Measurements from ENCODE around the gene ZNF660. TPM values are rescaled to one million over a fixed set of nuclear protein-coding genes. Genes with fewer than 3 reads are reported as not detected.
"Not testable (repeated sequence)": the region's sequence is repeated elsewhere in the genome, so short reads cannot be mapped to it uniquely, and the experiment has no call there.

The ZNF660 gene
- total RNA-seq, 2 experiments from 2014 or later = 1.0 to 1.2 TPM

- DNase-seq (no peak), ATAC-seq (no peak)
- no peak overlapping the region for H3K4me3 Mint-ChIP-seq
- no peak overlapping the region for H3K27ac Mint-ChIP-seq
- H3K4me1 Mint-ChIP-seq (ENCODE audit: low read depth) = no peaks in the 10 kb centered on the region
- peaks cover 37% of the 10 kb centered on the region for H3K36me3 Mint-ChIP-seq (ENCODE audit: low read depth)
- CTCF ChIA-PET = no interaction called here
- POLR2A ChIA-PET = no interaction called here
- intact Hi-C loops (cut with micrococcal nuclease) = no loop called here
- H3K9me3 Mint-ChIP-seq = peaks cover 26% of the 10 kb centered on the region
- H3K27me3 Mint-ChIP-seq = peaks cover under 1% of the 10 kb centered on the region
- TF ChIP-seq CTCF (IDR thresholded peaks at IDR 0.05) = no peak
These were observed 8.2 kb upstream of the ZNF660 start for GRCh38 chr3:44576613-44577012.

- DNase-seq; intact Hi-C loops (cut with micrococcal nuclease); H3K27me3 Mint-ChIP-seq; H3K4me1 Mint-ChIP-seq (ENCODE audit: low read depth); H3K4me3 Mint-ChIP-seq; H3K27ac Mint-ChIP-seq; ATAC-seq: not testable (repeated sequence)
- peaks cover 29% of the 10 kb centered on the region for H3K36me3 Mint-ChIP-seq (ENCODE audit: low read depth)
- ChIA-PET CTCF (interaction anchor here (0.8 kb wide), 1 partner anchor 45 kb away, joined by 3 read pairs; no protein-coding TSS in a partner anchor), POLR2A (interaction anchor here (0.6 kb wide), 1 partner anchor 121 kb away, joined by 3 read pairs; no protein-coding TSS in a partner anchor)
- peaks cover 19% of the 10 kb centered on the region for H3K9me3 Mint-ChIP-seq
These were observed 7.3 kb upstream of the ZNF660 start for GRCh38 chr3:44577354-44577952.

- CTCF ChIA-PET = interaction anchor here (0.8 kb wide), 1 partner anchor 46 kb away, joined by 3 read pairs; no protein-coding TSS in a partner anchor
- H3K4me3 Mint-ChIP-seq; H3K4me1 Mint-ChIP-seq (ENCODE audit: low read depth); POLR2A ChIA-PET; H3K27me3 Mint-ChIP-seq; intact Hi-C loops (cut with micrococcal nuclease); ATAC-seq; H3K27ac Mint-ChIP-seq; DNase-seq: not testable (repeated sequence)
- Mint-ChIP-seq H3K9me3 (peaks cover 14% of the 10 kb centered on the region), H3K36me3 (ENCODE audit: low read depth) (peaks cover 23% of the 10 kb centered on the region)
These were observed 6.4 kb upstream of the ZNF660 start for GRCh38 chr3:44578316-44578715.

- ATAC-seq; H3K27me3 Mint-ChIP-seq; intact Hi-C loops (cut with micrococcal nuclease); H3K4me1 Mint-ChIP-seq (ENCODE audit: low read depth); DNase-seq; POLR2A ChIA-PET; H3K27ac Mint-ChIP-seq; H3K4me3 Mint-ChIP-seq; CTCF ChIA-PET: not testable (repeated sequence)
- peaks cover 23% of the 10 kb centered on the region for H3K36me3 Mint-ChIP-seq (ENCODE audit: low read depth)
- H3K9me3 Mint-ChIP-seq = peaks cover 17% of the 10 kb centered on the region
These were observed 5.7 kb upstream of the ZNF660 start for GRCh38 chr3:44578924-44579515.

GRCh38 chr3:44579749-44580148, 5.0 kb upstream of the ZNF660 start:
- H3K27ac Mint-ChIP-seq; intact Hi-C loops (cut with micrococcal nuclease); H3K4me3 Mint-ChIP-seq; POLR2A ChIA-PET; H3K4me1 Mint-ChIP-seq (ENCODE audit: low read depth); CTCF ChIA-PET; ATAC-seq; DNase-seq: not testable (repeated sequence)
- Mint-ChIP-seq H3K27me3 (peaks cover 11% of the 10 kb centered on the region), H3K36me3 (ENCODE audit: low read depth) (peaks cover 23% of the 10 kb centered on the region), H3K9me3 (peaks cover 17% of the 10 kb centered on the region)

- Mint-ChIP-seq H3K27me3 (peaks cover 11% of the 10 kb centered on the region), H3K36me3 (ENCODE audit: low read depth) (peaks cover 23% of the 10 kb centered on the region), H3K9me3 (peaks cover 16% of the 10 kb centered on the region)
- intact Hi-C loops (cut with micrococcal nuclease); H3K4me1 Mint-ChIP-seq (ENCODE audit: low read depth); H3K4me3 Mint-ChIP-seq; DNase-seq; ATAC-seq; POLR2A ChIA-PET; CTCF ChIA-PET; H3K27ac Mint-ChIP-seq: not testable (repeated sequence)
These were observed 3.8 kb upstream of the ZNF660 start for GRCh38 chr3:44580971-44581370.

GRCh38 chr3:44596621-44597020, 11.9 kb downstream of the ZNF660 start:
- ATAC-seq (no peak), DNase-seq (no peak)
- peaks cover 26% of the 10 kb centered on the region for H3K9me3 Mint-ChIP-seq
- CTCF ChIA-PET = no interaction called here
- no peak overlapping the region for H3K27ac Mint-ChIP-seq
- POLR2A ChIA-PET = no interaction called here
- H3K36me3 Mint-ChIP-seq (ENCODE audit: low read depth) = peaks cover 9% of the 10 kb centered on the region
- no peak for TF ChIP-seq CTCF (IDR thresholded peaks at IDR 0.05)
- intact Hi-C loops (cut with micrococcal nuclease) = no loop called here
- no peaks in the 10 kb centered on the region for H3K4me1 Mint-ChIP-seq (ENCODE audit: low read depth)
- no peak overlapping the region for H3K4me3 Mint-ChIP-seq
- H3K27me3 Mint-ChIP-seq = no peaks in the 10 kb centered on the region

All from activated CD8-positive, alpha-beta T cell treated with anti-CD3 and anti-CD28 coated beads for 36 hours (primary cell).